AML-193 (cell line): ENCODE data around the gene MALL.
"Not testable (repeated sequence)": the region's sequence is repeated elsewhere in the genome, so short reads cannot be mapped to it uniquely, and the experiment has no call there.

Source experiments
- DNase-seq, 2 experiments: peaks; one replicate each; lab custom pipeline; 2025; lab: John Stamatoyannopoulos, UW

The MALL gene

GRCh38 chr2:110115291-110116032 is at the start of gene MALL:
MALL (minus strand) TSS chr2:110115822; CDS start chr2:110115792, 30 bp downstream.
- DNase-seq: no peak

- peak; percentile 18 to 26 for DNase-seq
These were observed 41.7 kb upstream of the MALL start for GRCh38 chr2:110157153-110157793.

GRCh38 chr2:110154828-110155227 is 39.2 kb upstream of the MALL start:
- not testable (repeated sequence) for DNase-seq

- DNase-seq: not testable (repeated sequence)
These were observed 38.6 kb upstream of the MALL start for GRCh38 chr2:110154188-110154587.

GRCh38 chr2:110153416-110153815 is 37.8 kb upstream of the MALL start:
- no peak for DNase-seq

GRCh38 chr2:110152943-110153342 is 37.3 kb upstream of the MALL start:
- DNase-seq: no peak

GRCh38 chr2:110149330-110150220 is 34.0 kb upstream of the MALL start:
- DNase-seq: no peak

- DNase-seq: no peak
These were observed 31.3 kb upstream of the MALL start for GRCh38 chr2:110146945-110147332.

GRCh38 chr2:110146183-110146944 is 30.7 kb upstream of the MALL start:
- DNase-seq: no peak

GRCh38 chr2:110143982-110144381 is 28.4 kb upstream of the MALL start:
- DNase-seq: no peak

GRCh38 chr2:110140401-110140800 is 24.8 kb upstream of the MALL start:
- DNase-seq: no peak

- no peak for DNase-seq
These were observed 18.4 kb upstream of the MALL start for GRCh38 chr2:110134025-110134424.

- DNase-seq: no peak
These were observed 15.5 kb upstream of the MALL start for GRCh38 chr2:110131166-110131565.

- DNase-seq: no peak
These were observed 15.1 kb upstream of the MALL start for GRCh38 chr2:110130757-110131156.

GRCh38 chr2:110126906-110127305 is 11.3 kb upstream of the MALL start:
- no peak for DNase-seq

- DNase-seq: no peak
These were observed 10.6 kb upstream of the MALL start for GRCh38 chr2:110126086-110126773.

- DNase-seq: no peak
These were observed 9.5 kb upstream of the MALL start for GRCh38 chr2:110124939-110125691.

- DNase-seq: no peak
These were observed 8.6 kb upstream of the MALL start for GRCh38 chr2:110124038-110124825.

GRCh38 chr2:110121592-110121991 is 6.0 kb upstream of the MALL start:
- DNase-seq: no peak

- DNase-seq: no peak
These were observed 5.4 kb upstream of the MALL start for GRCh38 chr2:110121052-110121334.
